Stimulated activated CD8-positive, alpha-beta memory T cell treated with anti-CD3 and anti-CD28 coated beads, Interleukin-15, amount 100 ng/mL, for 1 hour (primary cell): ENCODE measurements around the gene VRK3.
"Not testable (repeated sequence)": the region's sequence is repeated elsewhere in the genome, so short reads cannot be mapped to it uniquely, and the experiment has no call there.

Experiments used
- DNase-seq: peaks from one replicate; pipeline ENCODE4 v3.0.0-alpha.2; 2020; ENCODE audit warnings: low read depth

Gene VRK3, protein sequence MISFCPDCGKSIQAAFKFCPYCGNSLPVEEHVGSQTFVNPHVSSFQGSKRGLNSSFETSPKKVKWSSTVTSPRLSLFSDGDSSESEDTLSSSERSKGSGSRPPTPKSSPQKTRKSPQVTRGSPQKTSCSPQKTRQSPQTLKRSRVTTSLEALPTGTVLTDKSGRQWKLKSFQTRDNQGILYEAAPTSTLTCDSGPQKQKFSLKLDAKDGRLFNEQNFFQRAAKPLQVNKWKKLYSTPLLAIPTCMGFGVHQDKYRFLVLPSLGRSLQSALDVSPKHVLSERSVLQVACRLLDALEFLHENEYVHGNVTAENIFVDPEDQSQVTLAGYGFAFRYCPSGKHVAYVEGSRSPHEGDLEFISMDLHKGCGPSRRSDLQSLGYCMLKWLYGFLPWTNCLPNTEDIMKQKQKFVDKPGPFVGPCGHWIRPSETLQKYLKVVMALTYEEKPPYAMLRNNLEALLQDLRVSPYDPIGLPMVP

DNA sequence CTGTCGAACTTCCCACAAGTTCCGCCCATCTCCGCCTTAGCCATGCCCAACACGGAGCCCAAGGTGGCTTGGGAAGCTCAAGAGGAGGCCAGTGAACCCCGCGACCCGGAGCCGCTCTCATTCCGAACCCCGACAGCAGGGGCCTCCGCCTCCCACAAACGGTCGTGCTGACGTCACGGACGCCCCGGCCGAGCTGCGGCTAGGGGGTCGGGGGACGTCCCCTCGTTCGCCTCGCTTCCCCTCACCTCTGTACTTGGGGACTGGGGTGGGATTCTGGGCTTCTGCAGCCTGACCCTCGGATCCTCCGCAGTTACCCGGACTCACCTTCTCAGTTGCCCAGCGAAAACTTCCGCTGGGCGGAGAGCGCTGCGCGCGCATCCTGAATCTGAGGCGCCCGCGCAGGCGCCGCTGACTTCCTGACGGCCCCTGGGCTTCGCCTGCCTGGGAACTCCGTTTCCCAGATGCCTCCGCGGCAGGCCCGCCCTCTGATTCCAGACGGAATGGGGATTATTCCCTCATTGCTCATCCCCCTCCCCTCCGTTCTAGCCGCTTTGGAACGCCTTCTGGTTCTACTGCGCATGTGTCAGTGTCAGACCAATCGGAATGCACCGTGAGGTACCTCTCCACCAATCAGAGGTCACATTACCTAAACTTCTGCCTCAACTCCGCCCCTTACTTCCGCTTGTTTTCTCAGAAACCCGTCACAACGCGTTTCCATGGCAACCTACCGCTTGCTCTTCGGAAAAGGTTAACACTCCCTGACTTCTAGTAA, at the start of gene VRK3:
Gene VRK3 (minus strand): TSS at position 351 of the 772 bp plus-strand sequence. CDS start 9,210 bp downstream, outside the sequence.
- peak; percentile 96 for DNase-seq

DNA sequence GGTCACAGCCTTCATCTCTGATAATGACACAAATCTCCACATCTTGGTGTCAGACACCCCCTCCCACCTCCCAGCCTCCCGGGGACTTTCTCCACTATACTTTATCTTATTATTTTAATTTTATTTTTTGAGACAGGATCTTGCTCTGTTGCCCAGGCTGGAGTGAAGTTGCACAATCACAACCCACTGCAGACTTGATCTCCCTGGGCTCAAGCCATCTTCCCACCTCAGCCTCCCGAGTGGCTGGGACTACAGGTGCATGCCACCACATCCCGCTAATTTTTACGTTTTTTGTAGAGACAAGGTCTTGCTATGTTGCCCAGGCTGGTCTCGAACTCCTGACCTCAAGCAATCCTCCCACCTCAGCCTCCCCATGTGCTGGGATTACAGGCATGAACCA, 43.2 kb upstream of the VRK3 start:
- DNase-seq = not testable (repeated sequence)

DNA sequence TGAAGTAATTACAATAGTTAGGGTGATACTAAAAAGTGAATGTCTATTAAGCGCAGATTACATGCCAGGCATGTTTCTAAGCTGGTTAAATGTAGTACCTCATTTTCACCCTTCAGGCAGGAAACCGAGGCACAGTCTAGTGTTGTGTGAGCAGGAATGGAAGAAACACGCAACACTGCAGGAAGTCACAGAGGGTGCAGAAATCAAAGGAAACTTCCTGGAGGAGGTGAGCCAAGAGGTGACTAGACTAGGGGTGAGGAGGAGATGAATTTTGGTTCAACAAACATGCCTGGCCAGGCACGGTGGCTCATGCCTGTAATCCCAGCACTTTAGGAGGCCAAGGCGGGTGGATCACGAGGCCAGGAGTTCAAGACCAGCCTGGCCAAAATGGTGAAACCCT, 42.4 kb upstream of the VRK3 start:
- no peak for DNase-seq

DNA sequence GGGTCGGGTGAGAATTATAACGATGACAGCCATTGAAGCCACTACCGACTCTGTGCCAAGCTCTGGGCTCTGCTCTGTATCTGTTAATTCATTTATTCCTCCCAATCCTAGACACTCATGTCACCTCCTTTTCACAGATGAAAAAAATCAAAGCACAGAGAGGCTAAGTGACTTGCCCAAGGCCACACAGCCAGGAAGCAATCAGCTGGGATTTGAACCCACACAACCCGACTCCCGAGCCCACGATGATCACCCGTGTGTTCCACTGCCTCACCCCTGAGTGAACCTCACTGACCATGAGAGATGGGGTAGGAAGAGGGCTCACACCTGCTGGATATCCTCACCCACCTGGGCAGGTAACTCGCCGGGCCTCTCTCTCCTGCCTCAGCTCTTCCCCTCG, 40.8 kb upstream of the VRK3 start:
- DNase-seq = no peak

DNA sequence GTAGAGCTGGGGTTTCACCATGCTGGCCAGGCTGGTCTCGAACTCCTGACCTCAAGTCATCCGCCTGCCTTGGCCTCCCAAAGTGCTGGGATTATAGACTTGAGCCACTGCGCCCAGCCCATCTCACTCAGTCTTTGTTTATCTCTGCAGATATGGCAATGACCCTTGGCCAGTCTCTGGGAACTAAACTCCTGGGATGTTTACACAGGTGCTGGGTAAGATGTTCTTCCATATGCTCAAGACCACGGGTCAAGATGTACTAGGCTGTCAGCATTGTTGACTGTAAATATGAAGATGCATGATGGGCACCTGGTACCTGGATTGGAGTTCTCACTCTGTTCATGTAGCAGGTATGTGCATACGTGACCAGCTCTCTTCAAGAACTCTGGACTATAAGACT, 36.5 kb upstream of the VRK3 start:
- DNase-seq = no peak

DNA sequence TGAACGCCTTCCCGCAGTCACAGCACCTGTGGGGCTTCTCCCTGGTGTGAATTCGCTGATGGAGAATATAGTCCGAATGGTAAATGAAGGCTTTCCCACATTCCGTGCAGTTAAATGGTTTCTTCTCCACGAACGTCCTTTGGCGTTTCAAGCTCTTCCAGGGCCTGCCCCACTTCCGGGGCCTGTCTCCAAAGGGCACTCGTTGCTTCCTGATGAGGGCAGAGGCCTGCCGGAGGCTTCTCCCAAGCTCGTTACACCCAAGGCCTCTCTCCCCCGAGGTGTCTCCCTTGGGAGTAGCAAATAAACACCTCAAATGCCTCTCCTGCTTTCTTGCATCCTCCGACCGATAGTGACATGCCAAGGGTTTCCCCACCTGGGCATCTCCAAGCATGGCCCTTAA, 34.9 kb upstream of the VRK3 start:
- no peak for DNase-seq

DNA sequence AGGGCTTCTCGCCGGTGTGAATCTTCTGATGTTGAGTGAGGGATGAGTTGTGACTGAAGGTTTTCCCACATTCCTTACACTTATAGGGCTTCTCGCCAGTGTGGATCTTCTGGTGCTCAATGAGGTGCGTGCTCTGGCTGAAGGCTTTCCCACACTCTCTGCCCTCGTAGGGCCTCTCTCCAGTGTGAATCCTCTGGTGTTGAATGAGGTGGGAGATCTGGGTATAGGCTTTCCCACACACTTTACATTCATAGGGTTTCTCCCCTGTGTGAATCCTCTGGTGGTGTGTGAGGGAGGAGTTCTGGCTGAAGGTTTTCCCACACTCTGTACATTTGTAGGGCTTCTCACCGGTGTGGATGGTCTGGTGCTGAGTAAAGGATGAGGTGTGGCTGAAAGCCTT, 33.9 kb upstream of the VRK3 start:
- DNase-seq = no peak

DNA sequence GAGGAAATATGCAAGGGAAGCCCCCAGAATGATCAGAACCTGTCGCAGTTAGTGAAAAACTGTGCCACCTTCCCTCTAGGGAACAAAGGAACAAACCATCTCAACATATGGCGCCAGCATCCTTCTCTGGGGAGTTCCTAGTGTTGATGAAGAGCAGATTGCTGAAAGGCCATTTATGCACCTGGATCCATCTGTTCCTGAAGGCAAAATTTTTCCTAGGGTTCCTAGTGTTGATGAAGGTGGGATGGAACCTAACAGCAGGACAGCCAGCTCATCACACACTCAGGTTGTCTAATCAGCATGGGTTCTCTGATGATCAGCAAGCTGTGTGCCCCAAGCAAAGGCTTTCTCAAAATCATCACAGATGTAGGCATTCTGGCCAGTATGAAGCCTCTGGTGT, 33.3 kb upstream of the VRK3 start:
- DNase-seq = no peak

DNA sequence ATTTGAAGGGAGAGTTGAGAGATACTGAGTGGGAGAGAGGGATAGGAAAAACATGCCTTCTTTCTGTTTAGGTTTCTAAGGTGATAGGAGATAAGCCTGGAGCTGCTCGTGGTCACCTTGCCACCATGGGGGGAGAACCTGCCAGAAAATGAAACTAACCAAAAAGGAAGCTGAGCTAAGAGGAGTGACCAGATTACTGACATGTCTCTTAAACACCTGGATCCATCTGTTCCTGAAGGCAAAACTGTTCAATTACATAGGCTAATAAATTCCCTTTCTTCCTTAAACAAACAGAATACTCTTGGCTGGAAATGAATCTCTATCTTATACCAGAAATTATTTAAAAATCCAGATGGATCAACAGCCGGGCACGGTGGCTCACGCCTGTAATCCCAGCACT, 27.9 kb upstream of the VRK3 start:
- no peak for DNase-seq

DNA sequence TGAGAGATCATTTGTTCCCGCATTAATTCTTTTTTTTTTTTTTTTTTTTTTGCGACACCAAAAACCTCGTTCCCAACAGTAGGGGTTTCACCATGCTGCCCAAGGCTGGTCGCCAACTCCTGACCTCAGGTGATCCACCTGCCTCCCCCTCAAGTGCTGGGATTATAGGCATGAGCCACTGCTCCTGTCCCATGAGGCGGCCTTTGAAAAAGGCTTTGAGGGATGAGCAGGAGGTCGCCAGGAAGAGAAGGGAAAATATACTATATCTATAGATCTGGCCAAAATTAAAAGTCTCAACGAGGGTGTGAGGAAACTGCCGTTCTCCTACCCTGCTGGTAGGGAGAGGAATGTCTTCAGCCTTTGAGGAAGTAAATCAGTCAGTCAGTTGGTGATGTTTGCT, 26.8 kb upstream of the VRK3 start:
- no peak for DNase-seq

DNA sequence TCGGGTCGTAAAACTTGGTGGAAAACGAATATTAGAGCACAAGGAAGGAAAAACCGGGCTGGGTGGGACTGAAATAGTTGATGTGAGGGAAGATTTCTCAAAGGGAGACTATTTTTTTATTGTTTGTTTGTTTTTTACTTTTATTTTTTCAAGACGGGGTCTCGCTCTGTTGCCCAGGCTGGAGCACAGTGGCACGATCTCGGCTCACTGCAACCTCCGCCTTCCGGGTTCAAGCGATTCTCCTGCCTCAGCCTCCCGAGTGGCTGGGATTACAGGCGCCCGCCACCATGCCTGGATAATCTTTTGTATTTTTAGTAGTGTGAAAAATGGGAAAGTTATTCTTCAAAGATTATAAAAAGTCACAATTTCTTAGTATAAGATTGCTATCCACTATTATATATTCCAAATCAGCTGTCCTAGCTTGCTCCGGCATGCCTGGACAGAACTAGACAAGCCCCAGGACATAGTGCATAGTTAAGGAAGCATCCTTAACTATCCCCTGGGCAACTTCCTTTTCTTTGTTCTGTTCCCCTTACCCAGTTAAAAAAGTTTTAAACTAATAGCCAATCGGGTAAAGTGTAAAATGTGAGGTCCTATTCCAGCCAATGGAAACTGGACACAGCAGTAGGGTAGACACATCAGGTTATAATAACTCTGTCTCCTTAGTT, 26.2 kb upstream of the VRK3 start:
- not testable (repeated sequence) for DNase-seq

DNA sequence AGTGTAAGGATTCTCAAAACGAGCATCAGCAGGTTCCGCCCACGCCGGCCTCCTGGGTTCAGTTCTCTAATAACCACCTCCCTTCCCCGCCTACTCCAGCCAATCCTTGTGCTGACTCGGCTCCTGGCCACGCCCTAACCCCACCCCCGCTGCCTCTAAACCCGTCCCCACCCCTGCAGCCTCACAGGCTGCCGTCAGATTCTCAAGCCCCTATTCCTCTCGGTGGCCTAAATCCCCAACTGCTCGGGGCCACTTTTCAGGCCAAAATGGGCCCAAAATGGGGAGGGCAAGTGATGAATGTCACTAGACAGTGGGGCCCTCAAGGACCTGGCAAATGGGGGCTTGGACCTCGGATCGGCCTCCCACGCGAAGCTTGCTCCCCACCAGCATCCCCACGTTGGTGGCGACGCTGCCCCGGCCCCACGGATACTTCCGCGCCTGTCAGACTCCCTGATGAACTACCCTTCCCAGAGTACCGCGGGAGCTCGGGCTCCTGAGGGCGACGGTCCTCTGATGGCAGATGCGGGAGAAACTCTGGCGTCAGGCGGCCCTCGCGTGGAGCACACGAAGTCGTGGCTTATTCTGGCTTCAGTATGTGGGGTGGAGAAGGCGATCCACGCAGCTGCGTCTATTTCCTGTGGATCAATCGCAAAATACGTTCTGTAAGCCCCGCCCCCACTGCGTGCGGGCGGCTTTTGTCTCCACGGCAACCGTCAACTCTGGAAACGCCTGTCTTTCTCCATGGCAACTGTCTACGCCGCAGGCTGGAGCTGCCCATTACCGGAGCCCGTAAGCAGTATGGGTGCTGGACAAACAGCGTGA, 25.4 kb upstream of the VRK3 start:
- peak; percentile 69 for DNase-seq

DNA sequence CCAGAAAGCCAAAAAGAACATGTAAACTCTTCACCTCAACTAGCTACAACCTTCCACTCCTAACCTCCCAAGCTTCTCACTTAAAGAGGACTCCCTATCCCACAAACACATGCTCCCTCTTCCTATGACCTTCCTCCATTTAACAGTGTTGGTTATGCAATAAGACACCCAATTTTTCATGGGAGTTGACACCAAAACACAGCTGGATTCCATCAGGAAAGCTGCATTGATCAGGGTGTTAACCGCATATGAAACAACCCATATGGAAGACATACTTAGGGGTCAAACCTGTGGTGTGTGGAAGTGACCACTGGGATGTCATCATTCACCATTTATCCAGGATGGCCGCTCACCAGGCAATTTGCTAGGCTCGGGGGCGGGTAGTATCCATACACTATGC, 22.5 kb upstream of the VRK3 start:
- no peak for DNase-seq

DNA sequence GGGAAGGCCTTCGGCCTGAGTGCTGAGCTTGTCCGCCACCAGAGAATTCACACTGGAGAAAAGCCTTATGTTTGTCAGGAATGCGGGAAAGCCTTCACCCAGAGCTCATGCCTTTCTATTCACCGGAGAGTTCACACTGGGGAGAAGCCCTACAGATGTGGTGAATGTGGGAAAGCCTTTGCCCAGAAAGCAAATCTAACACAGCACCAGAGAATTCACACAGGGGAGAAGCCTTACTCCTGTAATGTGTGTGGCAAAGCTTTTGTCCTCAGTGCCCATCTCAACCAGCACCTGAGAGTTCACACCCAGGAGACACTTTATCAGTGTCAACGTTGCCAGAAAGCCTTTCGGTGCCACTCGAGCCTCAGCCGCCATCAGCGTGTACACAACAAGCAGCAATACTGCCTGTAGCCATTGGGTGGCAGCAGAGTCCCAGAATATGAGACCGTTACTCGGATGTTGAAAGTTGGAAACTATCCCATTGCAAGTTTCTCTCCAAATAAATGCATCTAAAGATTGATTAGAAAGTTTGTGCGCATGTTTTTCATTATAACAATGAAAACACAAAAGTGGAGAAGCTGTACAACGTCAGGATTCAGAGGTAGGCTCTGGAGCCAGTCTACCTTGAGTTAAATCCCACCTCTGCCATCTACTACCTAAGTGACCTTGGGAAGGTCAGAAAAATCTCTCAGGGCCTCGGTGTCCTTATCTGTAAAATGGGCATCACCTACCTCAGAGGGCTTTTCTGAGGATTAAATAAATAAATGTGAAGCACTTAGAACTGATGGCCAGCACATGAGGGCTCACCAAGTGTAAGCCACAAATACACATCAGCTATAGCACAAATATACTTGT, 21.7 kb upstream of the VRK3 start:
- peak; percentile 54 for DNase-seq

DNA sequence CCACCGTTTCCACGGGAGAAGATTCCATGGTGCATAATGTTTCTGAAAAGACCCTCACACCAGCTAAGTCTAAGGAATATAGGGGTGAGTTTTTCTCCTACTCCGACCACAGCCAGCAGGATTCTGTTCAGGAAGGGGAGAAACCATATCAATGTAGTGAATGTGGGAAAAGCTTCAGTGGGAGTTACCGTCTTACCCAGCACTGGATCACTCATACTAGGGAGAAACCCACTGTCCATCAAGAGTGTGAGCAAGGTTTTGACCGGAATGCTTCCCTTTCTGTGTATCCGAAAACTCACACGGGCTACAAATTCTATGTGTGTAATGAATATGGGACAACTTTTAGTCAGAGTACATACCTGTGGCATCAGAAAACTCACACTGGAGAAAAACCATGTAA, 19.8 kb upstream of the VRK3 start:
- no peak for DNase-seq

DNA sequence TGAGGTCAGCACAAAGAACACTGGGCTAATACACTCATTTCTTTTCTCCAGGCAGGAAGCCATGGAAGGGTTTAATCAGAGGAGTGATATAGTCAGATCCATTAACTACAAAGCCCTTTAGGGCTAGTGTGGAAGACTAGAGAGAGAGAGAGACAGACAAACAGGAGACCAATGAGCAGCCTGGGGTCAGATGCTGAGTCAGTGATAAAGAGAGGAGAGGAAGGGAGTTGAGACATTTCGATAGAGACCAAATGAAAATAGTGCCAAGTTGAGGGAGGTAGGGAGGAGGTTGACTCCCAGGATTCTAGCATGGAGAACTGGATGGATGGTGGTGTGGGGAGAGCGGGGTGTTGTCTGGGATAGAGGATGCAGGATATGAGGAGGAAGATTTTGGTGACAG, 18.8 kb upstream of the VRK3 start:
- DNase-seq = no peak

DNA sequence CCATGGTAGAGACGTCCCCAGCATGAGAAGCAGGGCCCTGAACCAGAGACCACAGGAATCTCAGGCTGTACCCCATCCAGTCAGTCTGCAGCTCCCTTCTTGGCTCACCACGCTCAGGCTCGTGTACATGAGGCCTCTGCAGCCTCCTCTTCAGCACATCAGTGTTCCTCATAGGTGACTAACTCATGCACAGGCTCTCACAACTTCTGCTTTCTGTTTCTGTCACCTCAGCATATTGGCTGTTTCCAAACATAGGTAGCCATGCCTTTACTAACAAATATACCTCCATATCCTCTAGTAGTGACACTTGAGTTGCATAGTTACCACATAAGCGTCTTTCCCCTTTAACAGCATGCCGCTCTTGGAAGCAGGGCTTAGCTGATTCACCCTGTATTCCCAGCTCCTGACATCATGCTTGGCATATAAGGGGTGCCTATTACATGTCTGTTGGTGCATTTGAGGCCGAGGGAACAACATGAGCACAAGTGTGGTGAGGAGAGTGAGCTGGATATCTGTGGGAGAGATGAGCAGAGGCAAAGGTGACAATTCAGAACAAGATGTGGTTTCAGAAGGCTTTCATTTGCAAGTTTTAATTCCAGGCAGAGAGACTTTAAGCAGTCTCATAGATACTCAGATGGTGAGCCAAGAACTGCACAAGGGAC, 17.3 kb upstream of the VRK3 start:
- DNase-seq = no peak

DNA sequence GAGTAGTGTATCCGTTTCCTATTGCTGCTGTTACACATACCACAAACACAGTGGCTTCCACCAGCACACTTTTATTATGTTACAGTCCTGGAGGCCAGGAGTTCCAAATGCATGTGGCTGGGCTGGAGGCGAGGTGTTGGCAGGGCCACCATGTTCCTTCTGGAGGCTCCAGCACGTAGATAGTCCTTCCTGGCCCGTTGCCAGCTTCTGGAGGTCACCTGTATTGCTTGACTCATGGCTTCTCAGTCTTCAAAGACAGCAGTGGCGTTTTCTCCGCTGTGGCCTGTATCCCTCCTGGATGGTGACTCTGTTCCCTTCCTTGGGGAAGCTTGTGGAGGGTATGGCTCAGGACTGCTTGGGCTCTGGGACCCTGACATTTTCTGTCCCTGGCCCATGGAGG, 15.8 kb upstream of the VRK3 start:
- no peak for DNase-seq

DNA sequence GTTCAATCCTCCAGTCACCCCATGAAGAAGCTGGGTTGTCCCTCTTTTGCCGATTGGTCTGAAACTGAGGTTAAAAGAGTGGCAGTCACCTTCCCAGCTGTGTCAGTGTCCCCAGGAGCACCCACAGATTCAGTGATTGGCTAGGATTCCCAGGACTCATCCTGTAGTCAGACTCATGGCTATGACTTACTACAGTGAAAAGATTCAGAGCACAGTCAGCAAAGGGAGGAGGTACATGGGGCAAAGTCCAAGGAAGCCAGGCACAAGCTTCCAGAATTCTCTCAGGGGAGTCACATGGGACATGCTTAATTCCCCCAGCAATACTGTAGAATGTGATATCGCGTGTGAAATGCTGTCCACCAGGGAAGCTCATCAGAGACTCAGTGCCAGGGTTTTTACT, 14.8 kb upstream of the VRK3 start:
- no peak for DNase-seq

DNA sequence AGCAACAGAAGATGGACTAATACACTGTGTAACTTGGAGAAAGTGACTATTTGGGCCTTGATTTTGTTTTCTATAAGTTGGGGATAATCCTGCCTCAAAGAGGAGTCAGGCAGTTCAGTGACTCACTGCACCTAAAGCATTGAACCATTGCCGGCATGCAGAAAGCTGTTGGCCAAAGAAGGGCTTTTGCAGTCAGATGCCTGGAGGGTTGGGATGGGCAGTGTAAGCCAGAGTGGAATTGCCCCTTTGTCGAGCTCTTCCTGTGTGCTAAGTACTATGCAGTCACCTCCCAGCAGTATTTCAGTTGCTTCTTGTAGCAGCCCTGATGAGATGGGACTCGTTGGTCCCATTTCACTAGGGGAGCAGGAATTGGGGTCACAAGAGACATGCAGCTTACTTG, 11.7 kb upstream of the VRK3 start:
- DNase-seq = no peak
